GM12878 (cell line): ENCODE results near the gene SLCO3A1. TPM values are rescaled to one million over a fixed set of nuclear protein-coding genes. Genes with fewer than 3 reads are reported as not detected.

ENCODE experiments used
- ATAC-seq: fragments of 200-7000 bp; cut with Tn5 transposase; 3 replicates; pipeline ENCODE4 v1.9.1; 2020; ENCODE audit warnings: mild to moderate bottlenecking, moderate library complexity
- BruUV-seq: library from RNA; stranded (reverse); fragments of 400-500 nt; replicated peaks from 2 replicates; lab custom pipeline; 2021; lab: Mats Ljungman, UMichigan
- CTCF ChIA-PET: fragments of 300-600 bp; sonication (Branson Sonifier 250); formaldehyde crosslinking; extraction: SDS; loops from one replicate; lab custom pipeline; 2021; ENCODE audit warnings: inconsistent platforms; lab: Yijun Ruan, JAX
- POLR2A ChIA-PET: fragments of 350-600 bp; formaldehyde crosslinking; extraction: SDS; loops from one replicate; lab custom pipeline; 2021; ENCODE audit warnings: inconsistent platforms; lab: Charles Lee
- RAD21 ChIA-PET: fragments of 300-600 bp; sonication (Branson Sonifier 250); formaldehyde crosslinking; loops from one replicate; lab custom pipeline; 2023; ENCODE audit warnings: antibody characterized with exemption; ENCODE audit not compliant: unreplicated experiment; lab: Charles Lee
- SMC1A ChIA-PET: fragments of 300-600 bp; sonication (Branson Sonifier 250); formaldehyde crosslinking; loops from one replicate; lab custom pipeline; 2023; ENCODE audit not compliant: unreplicated experiment, uncharacterized antibody; lab: Charles Lee
- DNase-seq: peaks from one replicate; pipeline ENCODE4 v3.0.0-alpha.2; 2011; ENCODE audit warnings: low read depth, low spot score
- FAIRE-seq: peaks from 3 replicates; lab custom pipeline; 2011; peaks lifted over from hg19 to GRCh38; lab: Jason Lieb, UNC
- H2AFZ ChIP-seq: 2 replicates; pipeline ENCODE4 v1.6.0; 2011; ENCODE audit warnings: low read depth, low read length, control low read depth; ENCODE audit not compliant: control insufficient read depth
- H3K27ac ChIP-seq: 2 replicates; pipeline ENCODE4 v1.5.1; 2011; ENCODE audit warnings: control low read depth; ENCODE audit not compliant: control insufficient read depth, insufficient read depth
- H3K27me3 ChIP-seq, 2 experiments: replicated peaks in 1 of 2; 2 replicates each; pipeline versions ENCODE4 v1.6.0 to v1.6.1; 2011; ENCODE audit warnings: low read length in 1 of 2; ENCODE audit not compliant: control insufficient read depth in 2 of 2, insufficient read depth in 2 of 2
- H3K36me3 ChIP-seq, 2 experiments: 2 replicates each; pipeline ENCODE4 v1.5.1; 2011; ENCODE audit warnings: low read length in 1 of 2; ENCODE audit not compliant: control insufficient read depth in 2 of 2, insufficient read depth in 2 of 2
- H3K4me1 ChIP-seq: 2 replicates; pipeline ENCODE4 v1.6.1; 2011; ENCODE audit warnings: mild to moderate bottlenecking, low read length, moderate library complexity, mixed read lengths; ENCODE audit not compliant: control insufficient read depth, insufficient read depth
- H3K4me2 ChIP-seq: 2 replicates; pipeline ENCODE4 v1.6.0; 2011; ENCODE audit warnings: control low read depth; ENCODE audit not compliant: control insufficient read depth, insufficient read depth
- H3K4me3 ChIP-seq: fragments of 200-600 bp; sonication (generic); 2 replicates; pipeline ENCODE4 v1.5.1; 2016
- H3K79me2 ChIP-seq: 2 replicates; pipeline ENCODE4 v1.6.0; 2011; ENCODE audit warnings: low read length; ENCODE audit not compliant: control insufficient read depth, insufficient read depth
- H3K9ac ChIP-seq: 2 replicates; pipeline ENCODE4 v1.8.0; 2011; ENCODE audit warnings: low read length, control low read depth, mixed read lengths; ENCODE audit not compliant: control insufficient read depth, insufficient read depth
- H3K9me3 ChIP-seq: replicated peaks from 3 replicates; pipeline ENCODE4 v1.5.1; 2011; ENCODE audit warnings: mild to moderate bottlenecking, low read length; ENCODE audit not compliant: control insufficient read depth, insufficient read depth
- H4K20me1 ChIP-seq: 2 replicates; pipeline ENCODE4 v1.6.0; 2011; ENCODE audit not compliant: control insufficient read depth, insufficient read depth
- BCL11A ChIP-seq: IDR thresholded peaks from 2 replicates; pipeline ENCODE4 v1.6.1; 2011; ENCODE audit warnings: low read depth, low read length
- BRCA1 ChIP-seq: IDR thresholded peaks from 2 replicates; pipeline ENCODE4 v1.6.1; 2011; ENCODE audit warnings: low read depth, low read length, improper control_type of control experiment
- CBX3 ChIP-seq: fragments of 200-600 bp; sonication (generic); IDR thresholded peaks from 2 replicates; pipeline ENCODE4 v1.6.1; 2016; ENCODE audit warnings: low read depth, borderline replicate concordance
- CEBPB ChIP-seq, 2 experiments: fragments of 150-350 bp in 1 of 2; IDR thresholded peaks; 2 replicates each; pipeline ENCODE4 v1.6.1; 2012 to 2014; ENCODE audit warnings: low read depth in 2 of 2, low read length in 2 of 2, borderline replicate concordance in 1 of 2, inconsistent platforms in 1 of 2
- CHD1 ChIP-seq: IDR thresholded peaks from 2 replicates; pipeline ENCODE4 v1.6.1; 2012; ENCODE audit warnings: low read depth, low read length, improper control_type of control experiment
- E2F4 ChIP-seq: IDR thresholded peaks from 2 replicates; pipeline ENCODE4 v1.6.1; 2012; ENCODE audit warnings: low read depth, low read length, improper control_type of control experiment
- ELK1 ChIP-seq: IDR thresholded peaks from 2 replicates; pipeline ENCODE4 v1.6.1; 2012; ENCODE audit warnings: low read depth, low read length, improper control_type of control experiment
- ETV6 ChIP-seq, 2 experiments: fragments of 450-650 bp in 1 of 2; IDR thresholded peaks in 1 of 2; conservative IDR thresholded peaks in 1 of 2; 2 replicates each; pipeline ENCODE4 v1.6.1; 2014; ENCODE audit warnings: antibody characterized with exemption in 1 of 2, borderline replicate concordance in 1 of 2, low read depth in 1 of 2, mild to moderate bottlenecking in 1 of 2, moderate library complexity in 1 of 2
- HSF1 ChIP-seq: fragments of 150-350 bp; IDR thresholded peaks from 2 replicates; pipeline ENCODE4 v1.6.1; 2014; ENCODE audit warnings: mild to moderate bottlenecking, low read depth, low read length
- IRF3 ChIP-seq: fragments of 450-650 bp; IDR thresholded peaks from 2 replicates; pipeline ENCODE4 v1.6.1; 2014; ENCODE audit warnings: mild to moderate bottlenecking
- MTA2 ChIP-seq: fragments of 450-650 bp; IDR thresholded peaks from 2 replicates; pipeline ENCODE4 v1.6.1; 2016; ENCODE audit warnings: low read depth, mild to moderate bottlenecking, moderate library complexity
- MTA3 ChIP-seq: IDR thresholded peaks from 2 replicates; pipeline ENCODE4 v1.6.1; 2012; ENCODE audit warnings: low read length, inconsistent platforms, borderline replicate concordance
- NRF1 ChIP-seq: conservative IDR thresholded peaks from 2 replicates; pipeline ENCODE4 v1.6.1; 2011; ENCODE audit warnings: mild to moderate bottlenecking, low read depth, low read length, improper control_type of control experiment
- RELA ChIP-seq: fragments of 450-650 bp; IDR thresholded peaks from 2 replicates; pipeline ENCODE4 v1.8.0; 2014; ENCODE audit warnings: borderline replicate concordance; ENCODE audit not compliant: partially characterized antibody
- RELB ChIP-seq: fragments of 450-650 bp; IDR thresholded peaks from 2 replicates; pipeline ENCODE4 v1.6.1; 2017; ENCODE audit warnings: low read depth, mild to moderate bottlenecking, moderate library complexity
- STAT1 ChIP-seq: fragments of 450-650 bp; conservative IDR thresholded peaks from 2 replicates; pipeline ENCODE4 v1.6.1; 2014; ENCODE audit warnings: antibody characterized with exemption, mild to moderate bottlenecking
- TBL1XR1 ChIP-seq: IDR thresholded peaks from 2 replicates; pipeline ENCODE4 v1.6.1; 2012; ENCODE audit warnings: low read depth, low read length, improper control_type of control experiment
- WRNIP1 ChIP-seq: IDR thresholded peaks from 2 replicates; pipeline ENCODE4 v1.6.1; 2011; ENCODE audit warnings: low read depth, low read length, improper control_type of control experiment, borderline replicate concordance
- WGBS: methylation state at CpG from one replicate; pipeline ENCODE4 v1.1.6; 2016; ENCODE audit warnings: low lambda C conversion rate; ENCODE audit not compliant: insufficient replicate concordance, insufficient coverage; ENCODE audit errors: missing lambda C conversion rate; 5-methylcytosine and 5-hydroxymethylcytosine counted together
- in situ Hi-C: fragments of 300-500 bp; cut with MboI; formaldehyde crosslinking; loops from 9 replicates; pipeline ENCODE4 v1.14.3; 2018; ENCODE audit warnings: mixed read lengths
- intact Hi-C: fragments of 100-400 bp; cut with micrococcal nuclease; formaldehyde crosslinking; loops from one replicate; pipeline ENCODE4 v1.14.2; 2022; ENCODE audit not compliant: unreplicated experiment
- polyA plus RNA-seq, 11 experiments: library from polyadenylated mRNA; depleted of rRNA in 4 of 11; unstranded in 6 of 11; stranded (reverse) in 5 of 11; fragments of >200 nt; fragmentation: Nextera tagmentation in 4 of 11; fragmentation: Illumina TruSeq in 1 of 11; extraction: Ambion mirVana in 4 of 11; extraction: Trizol in 1 of 11; gene quantifications; 1 replicate in 1 of 11; 2 replicates in 10 of 11; pipeline versions ENCODE4 v1.2.1 to v1.2.3, GENCODE V29; 2011 to 2016; ENCODE audit warnings: inconsistent platforms in 2 of 11, missing spikeins in 2 of 11, low read depth in 1 of 11
- total RNA-seq, 4 experiments: library from RNA; depleted of rRNA in 3 of 4; stranded (reverse); fragments of >200 nt in 3 of 4; fragmentation: Illumina TruSeq in 1 of 4; extraction: Trizol in 1 of 4; gene quantifications; 2 replicates each; pipeline versions ENCODE4 v1.2.1 to v1.2.3, GENCODE V29; 2013 to 2021

SLCO3A1 gene
- total and polyA plus RNA-seq, 10 of the 15 experiments (the other 5 are each of a cell fraction or from before 2014, with no cell fraction given) = 0.05 to 5.9 (median 0.31) TPM

GRCh38 chr15:92132982-92133755 lies 279.7 kb downstream of the SLCO3A1 start:
- no peak overlapping the region for H3K27ac ChIP-seq
- ChIA-PET SMC1A (no interaction called here), CTCF (no interaction called here), RAD21 (no interaction called here), POLR2A (interaction anchor here (0.6 kb wide), 1 partner anchor 26 kb away, joined by 3 read pairs; no protein-coding TSS in a partner anchor)
- no peaks in the 10 kb centered on the region for H3K79me2 ChIP-seq
- no peak overlapping the region for H3K4me3 ChIP-seq
- H3K9me3 ChIP-seq = no peaks in the 10 kb centered on the region
- in situ Hi-C loops = no loop called here
- no peak overlapping the region for H3K9ac ChIP-seq
- DNase-seq = no peak
- no peak for ATAC-seq
- H3K4me1 ChIP-seq = no peaks in the 10 kb centered on the region
- BruUV-seq = no TSS peak
- 55% methylated on average over 17 of the region's 17 CpGs for WGBS
- no peaks in the 10 kb centered on the region for H3K36me3 ChIP-seq
- H3K27me3 ChIP-seq = no peaks in the 10 kb centered on the region
- no peak for FAIRE-seq
- intact Hi-C loops = no loop called here
- no peak overlapping the region for H3K4me2 ChIP-seq
- H4K20me1 ChIP-seq = no peaks in the 10 kb centered on the region
- H2AFZ ChIP-seq = no peak overlapping the region
- no peak for TF ChIP-seq E2F4
- TF ChIP-seq ETV6 (conservative IDR thresholded peaks at IDR 0.05 in 1 of 2, IDR thresholded peaks at IDR 0.05 in 1 of 2; ENCODE audit: borderline replicate concordance in 1 of 2, low read depth in 1 of 2) = no peak
- no peak for TF ChIP-seq IRF3
- no peak for TF ChIP-seq RELA
- no peak for TF ChIP-seq RELB
- TF ChIP-seq HSF1 = no peak
- no peak for TF ChIP-seq TBL1XR1
- no peak for TF ChIP-seq CEBPB (IDR thresholded peaks at IDR 0.05; ENCODE audit: borderline replicate concordance in 1 of 2, low read depth in 2 of 2, low read length in 2 of 2)
- TF ChIP-seq MTA2 = no peak
- no peak for TF ChIP-seq BRCA1
- TF ChIP-seq MTA3 = no peak
- TF ChIP-seq STAT1 = no peak
- TF ChIP-seq BCL11A = no peak
- no peak for TF ChIP-seq ELK1
- no peak for TF ChIP-seq WRNIP1
- no peak for TF ChIP-seq CBX3
- no peak for TF ChIP-seq CHD1
- TF ChIP-seq NRF1 = no peak
